HG02763 (cell line): Measurements from ENCODE around the gene BRINP1.

Experiments
- ATAC-seq: cut with Tn5 transposase; IDR thresholded peaks from one replicate; pipeline ENCODE4 v1.9.1; 2021; ENCODE audit warnings: mild to moderate bottlenecking, moderate library complexity; ENCODE audit not compliant: unreplicated experiment

Gene BRINP1

DNA sequence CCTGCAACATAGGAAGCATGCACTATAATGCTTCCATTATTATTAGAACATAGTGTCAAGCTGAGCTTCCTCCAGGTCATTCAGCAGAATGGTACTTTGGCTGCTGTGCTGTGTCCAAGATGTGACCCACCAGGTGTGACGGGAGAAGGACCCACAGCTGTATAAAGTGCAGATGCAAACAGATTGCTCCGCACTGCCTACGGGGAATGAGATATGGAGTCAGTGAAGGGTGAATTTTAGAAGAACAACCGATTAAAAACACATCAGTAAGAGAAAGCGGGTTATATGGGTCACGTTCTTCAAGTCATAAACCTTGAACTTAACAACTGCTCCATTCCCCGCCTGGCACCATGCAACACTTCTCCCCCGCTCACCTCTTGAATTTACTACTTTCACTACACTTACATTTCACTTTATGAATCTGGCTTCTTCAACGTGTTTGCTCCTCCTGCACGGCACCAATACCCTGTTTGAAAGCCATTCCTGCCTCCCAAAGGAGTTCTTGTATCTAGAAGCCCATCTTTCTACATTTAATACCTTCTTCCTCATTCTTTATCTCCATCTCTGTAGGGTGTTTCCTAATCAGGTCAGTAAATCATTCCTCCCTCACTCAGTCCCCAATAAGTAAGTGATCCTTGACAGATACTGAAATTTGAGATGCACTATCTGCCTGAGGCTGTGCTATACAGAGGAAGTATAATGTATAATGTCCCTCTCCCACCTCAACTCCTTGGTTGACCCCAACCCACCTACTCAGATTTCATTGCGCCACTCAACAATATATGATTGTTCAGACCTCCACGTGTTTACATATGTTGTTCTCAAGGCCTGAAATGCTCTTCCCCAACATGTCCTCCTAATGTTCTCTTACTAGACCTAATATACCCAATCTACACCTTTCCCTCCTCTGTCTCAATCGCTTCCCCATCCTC, 25.9 kb downstream of the BRINP1 start:
- ATAC-seq = no peak

- no peak for ATAC-seq
These were observed 30.2 kb downstream of the BRINP1 start for GRCh38 chr9:119339056-119339455.

- ATAC-seq = no peak
These were observed 31.7 kb downstream of the BRINP1 start for GRCh38 chr9:119337573-119337972.

DNA sequence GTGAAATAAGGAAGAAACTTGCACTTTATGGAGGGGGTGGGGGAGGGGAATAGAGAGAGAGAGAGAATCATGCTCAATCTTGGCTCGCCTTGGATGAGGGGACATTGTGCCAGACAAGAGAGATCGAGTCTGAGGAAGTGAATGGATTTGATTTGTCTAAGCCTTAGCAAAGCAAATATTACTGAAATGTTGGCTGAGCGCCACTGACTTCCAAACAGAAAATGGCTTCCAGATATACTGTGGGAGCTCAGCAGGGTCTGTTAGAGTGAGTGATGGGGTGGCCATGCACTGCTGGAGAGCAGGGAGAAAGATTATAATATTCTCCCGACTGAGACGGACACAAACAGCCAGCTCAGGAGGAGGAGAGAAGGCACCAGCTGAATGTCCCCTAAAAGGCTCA, 34.5 kb downstream of the BRINP1 start:
- ATAC-seq = no peak

DNA sequence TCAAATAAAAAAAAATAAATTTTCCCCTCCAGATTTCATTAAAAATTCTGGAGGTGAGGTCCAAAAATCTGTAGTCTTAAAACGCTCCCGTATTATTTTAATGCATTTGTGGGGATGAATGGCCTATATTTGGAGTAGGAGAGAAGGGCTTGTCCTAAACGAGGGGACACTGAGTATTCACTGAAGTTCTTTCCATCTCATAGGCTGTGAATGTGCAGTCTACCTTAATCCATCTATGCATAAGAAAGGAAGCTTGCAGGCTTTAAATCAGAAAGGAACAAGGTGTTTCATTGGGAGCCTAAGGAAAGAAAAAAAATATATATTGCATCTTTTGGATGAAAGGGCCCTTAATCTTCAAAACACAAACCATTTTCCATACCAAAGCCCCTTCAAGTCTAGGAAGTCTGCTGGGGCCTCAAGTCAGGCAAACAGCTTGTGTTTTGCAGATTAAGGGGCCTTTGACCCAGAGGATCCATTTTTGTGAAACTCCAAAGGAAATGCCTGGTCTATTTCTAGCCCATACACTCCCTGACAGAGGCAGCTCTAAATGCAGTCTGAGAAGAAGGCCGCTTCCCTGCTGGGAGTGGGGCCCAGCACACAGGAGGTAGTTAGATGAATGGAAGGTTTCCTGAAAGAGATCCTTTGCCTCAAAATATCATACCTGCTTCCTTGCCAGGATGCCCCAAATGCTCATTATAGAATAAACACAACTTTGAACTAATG, 35.6 kb downstream of the BRINP1 start:
- ATAC-seq = no peak

DNA sequence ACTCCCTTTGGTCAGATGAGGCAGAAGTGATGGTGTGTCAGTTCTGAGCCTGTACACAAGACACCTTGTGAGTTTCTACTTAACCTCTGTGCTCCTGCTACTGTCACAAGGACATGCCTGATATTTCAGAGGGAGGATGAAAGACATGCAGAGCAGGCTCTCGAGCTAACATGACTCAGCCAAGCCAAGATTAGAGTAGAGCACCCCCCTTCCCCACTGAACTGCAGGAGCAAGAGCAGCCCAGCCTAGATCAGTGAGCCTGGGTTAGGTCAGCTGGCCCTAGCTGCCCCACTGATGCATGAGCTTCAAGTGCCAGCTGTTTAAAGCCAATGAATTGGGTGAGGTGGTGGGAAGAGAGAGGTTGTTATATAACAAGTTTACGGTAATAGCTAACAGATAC, 36.7 kb downstream of the BRINP1 start:
- no peak for ATAC-seq

- ATAC-seq = no peak
These were observed 47.1 kb downstream of the BRINP1 start for GRCh38 chr9:119322184-119322583.

GRCh38 chr9:119318371-119318770, 50.9 kb downstream of the BRINP1 start:
- no peak for ATAC-seq

DNA sequence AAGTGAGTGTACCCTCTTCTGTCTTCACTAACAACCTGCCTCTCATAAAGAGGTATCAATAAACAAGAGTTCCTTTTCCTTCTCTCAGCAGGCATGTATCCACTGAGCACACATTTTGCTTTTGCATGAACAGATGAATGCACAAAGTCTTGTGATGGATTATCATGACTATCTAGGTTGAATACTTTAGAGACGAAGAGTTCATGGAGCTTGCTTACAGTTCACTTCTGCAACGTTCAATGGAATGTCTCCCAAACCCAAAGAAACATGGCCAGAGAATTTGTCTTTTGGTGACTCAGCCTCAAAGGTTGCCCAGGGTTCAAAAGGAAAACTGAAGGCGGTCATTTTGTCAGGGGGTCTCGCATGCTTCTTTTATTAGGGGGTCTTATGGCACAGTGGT, 55.4 kb downstream of the BRINP1 start:
- no peak for ATAC-seq

- ATAC-seq = no peak
These were observed 58.5 kb downstream of the BRINP1 start for GRCh38 chr9:119310741-119311140.

- ATAC-seq = no peak
These were observed 61.8 kb downstream of the BRINP1 start for GRCh38 chr9:119307471-119307870.

GRCh38 chr9:119304555-119304954, 64.7 kb downstream of the BRINP1 start:
- ATAC-seq = no peak

- no peak for ATAC-seq
These were observed 66.1 kb downstream of the BRINP1 start for GRCh38 chr9:119302988-119303698.

DNA sequence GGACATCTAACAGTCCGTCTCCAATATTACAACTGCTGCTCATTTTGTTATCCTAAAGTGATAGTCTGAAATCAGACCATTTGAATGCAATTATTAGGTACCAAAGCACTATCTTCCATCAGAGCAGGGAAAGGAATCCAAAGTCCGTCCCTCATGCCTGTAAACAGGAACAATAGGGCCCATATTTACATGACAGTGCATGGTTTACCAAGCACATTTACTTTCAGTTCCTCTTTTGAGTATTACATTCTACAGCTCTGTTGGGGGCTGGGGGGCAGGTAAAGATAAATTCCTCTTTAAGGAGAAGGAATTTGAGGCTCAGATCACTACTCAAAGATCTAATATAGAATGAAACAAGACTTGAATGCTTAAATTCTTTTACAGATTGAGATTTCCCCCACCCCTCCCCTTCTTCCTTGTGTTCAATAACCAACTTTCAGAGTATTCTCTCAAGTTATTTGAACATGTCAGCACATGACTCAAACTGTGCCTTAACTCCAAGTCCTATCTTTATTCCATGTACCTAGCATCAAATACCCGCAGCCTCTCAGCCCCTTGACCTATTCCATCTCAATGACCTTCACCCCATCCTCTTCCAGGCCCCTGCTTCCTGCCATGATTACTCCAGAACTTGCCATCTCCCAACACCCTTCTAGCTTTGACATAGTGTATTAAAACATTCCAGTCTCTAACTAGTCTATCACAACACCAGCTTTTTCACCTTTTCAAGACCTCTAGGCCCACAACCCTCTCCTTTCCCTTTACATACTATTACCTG, 71.0 kb downstream of the BRINP1 start:
- ATAC-seq = peak; percentile 92

- ATAC-seq = no peak
These were observed 77.7 kb downstream of the BRINP1 start for GRCh38 chr9:119291554-119291953.

DNA sequence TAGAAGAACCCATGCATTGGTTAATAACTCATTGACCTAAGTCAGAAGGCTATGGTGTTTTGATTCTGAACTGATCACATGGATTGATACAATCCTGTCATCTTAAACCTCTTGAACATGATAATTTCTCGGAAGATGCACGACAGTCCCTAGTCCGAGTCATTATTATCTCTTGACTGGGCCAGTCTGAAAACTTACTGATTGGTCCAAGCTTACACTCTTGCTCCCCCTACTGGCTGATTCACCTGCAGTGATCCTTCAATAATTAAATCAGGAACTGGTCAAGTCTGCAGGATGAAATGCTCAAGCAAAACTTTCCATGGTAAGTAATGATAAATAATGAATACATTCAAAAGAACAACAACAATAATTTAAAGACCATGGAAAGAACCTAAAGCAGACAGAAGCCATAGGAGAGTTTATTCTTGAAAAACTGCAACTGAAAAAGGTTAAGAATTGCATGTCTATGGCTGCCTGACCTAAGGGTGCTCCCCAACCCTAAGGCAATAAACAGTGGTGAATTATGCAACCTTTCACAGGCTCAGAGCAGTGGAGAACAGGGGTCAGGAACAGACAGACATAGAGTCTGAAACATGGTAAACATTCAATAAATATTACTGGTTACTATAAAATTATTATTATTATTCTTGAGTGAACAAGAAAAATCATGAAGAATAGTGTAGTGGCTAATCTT, 79.3 kb downstream of the BRINP1 start:
- no peak for ATAC-seq

GRCh38 chr9:119284587-119285337, 84.5 kb downstream of the BRINP1 start:
- no peak for ATAC-seq

- no peak for ATAC-seq
These were observed 85.1 kb downstream of the BRINP1 start for GRCh38 chr9:119284118-119284517.

- ATAC-seq = no peak
These were observed 86.0 kb downstream of the BRINP1 start for GRCh38 chr9:119283078-119283794.
